Vagina (tissue), 2 donors: ENCODE data around the gene RGS19.

ENCODE experiments used
- CTCF ChIP-seq, 3 experiments: fragments of 450-650 bp in 2 of 3; fragments of 200-600 bp in 1 of 3; sonication (generic) in 1 of 3; IDR thresholded peaks; one replicate each; pipeline ENCODE4 v1.5.1; 2017 to 2019; ENCODE audit warnings: antibody characterized with exemption in 3 of 3, mild to moderate bottlenecking in 2 of 3, moderate library complexity in 2 of 3
- POLR2AphosphoS5 ChIP-seq, 2 donors: sonication (generic); formaldehyde crosslinking; IDR thresholded peaks; one replicate each; pipeline ENCODE4 v1.9.0; 2017; ENCODE audit warnings: antibody characterized with exemption in 2 of 2, mild to moderate bottlenecking in 2 of 2, low read depth in 1 of 2; ENCODE audit not compliant: insufficient read depth in 1 of 2

- TF ChIP-seq CTCF (IDR thresholded peaks at IDR 0.05) (no peak), POLR2AphosphoS5 (IDR thresholded peaks at IDR 0.05; ENCODE audit: insufficient read depth in 1 of 2, low read depth in 1 of 2) (no peak)
Observed at GRCh38 chr20:64052987-64053840, 26.1 kb downstream of the RGS19 start.
